Activated CD8-positive, alpha-beta memory T cell treated with anti-CD3 and anti-CD28 coated beads for 48 hours (primary cell): ENCODE data around the gene ABCA6.
"Not testable (repeated sequence)": the region's sequence is repeated elsewhere in the genome, so short reads cannot be mapped to it uniquely, and the experiment has no call there.

Experiments
- DNase-seq, 3 experiments: peaks; one replicate each; pipeline ENCODE4 v3.0.0-alpha.2; 2020; ENCODE audit warnings: low read depth in 2 of 3, low spot score in 2 of 3

The ABCA6 gene, protein sequence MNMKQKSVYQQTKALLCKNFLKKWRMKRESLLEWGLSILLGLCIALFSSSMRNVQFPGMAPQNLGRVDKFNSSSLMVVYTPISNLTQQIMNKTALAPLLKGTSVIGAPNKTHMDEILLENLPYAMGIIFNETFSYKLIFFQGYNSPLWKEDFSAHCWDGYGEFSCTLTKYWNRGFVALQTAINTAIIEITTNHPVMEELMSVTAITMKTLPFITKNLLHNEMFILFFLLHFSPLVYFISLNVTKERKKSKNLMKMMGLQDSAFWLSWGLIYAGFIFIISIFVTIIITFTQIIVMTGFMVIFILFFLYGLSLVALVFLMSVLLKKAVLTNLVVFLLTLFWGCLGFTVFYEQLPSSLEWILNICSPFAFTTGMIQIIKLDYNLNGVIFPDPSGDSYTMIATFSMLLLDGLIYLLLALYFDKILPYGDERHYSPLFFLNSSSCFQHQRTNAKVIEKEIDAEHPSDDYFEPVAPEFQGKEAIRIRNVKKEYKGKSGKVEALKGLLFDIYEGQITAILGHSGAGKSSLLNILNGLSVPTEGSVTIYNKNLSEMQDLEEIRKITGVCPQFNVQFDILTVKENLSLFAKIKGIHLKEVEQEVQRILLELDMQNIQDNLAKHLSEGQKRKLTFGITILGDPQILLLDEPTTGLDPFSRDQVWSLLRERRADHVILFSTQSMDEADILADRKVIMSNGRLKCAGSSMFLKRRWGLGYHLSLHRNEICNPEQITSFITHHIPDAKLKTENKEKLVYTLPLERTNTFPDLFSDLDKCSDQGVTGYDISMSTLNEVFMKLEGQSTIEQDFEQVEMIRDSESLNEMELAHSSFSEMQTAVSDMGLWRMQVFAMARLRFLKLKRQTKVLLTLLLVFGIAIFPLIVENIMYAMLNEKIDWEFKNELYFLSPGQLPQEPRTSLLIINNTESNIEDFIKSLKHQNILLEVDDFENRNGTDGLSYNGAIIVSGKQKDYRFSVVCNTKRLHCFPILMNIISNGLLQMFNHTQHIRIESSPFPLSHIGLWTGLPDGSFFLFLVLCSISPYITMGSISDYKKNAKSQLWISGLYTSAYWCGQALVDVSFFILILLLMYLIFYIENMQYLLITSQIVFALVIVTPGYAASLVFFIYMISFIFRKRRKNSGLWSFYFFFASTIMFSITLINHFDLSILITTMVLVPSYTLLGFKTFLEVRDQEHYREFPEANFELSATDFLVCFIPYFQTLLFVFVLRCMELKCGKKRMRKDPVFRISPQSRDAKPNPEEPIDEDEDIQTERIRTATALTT (N-terminal part only)

GRCh38 chr17:69141431-69142174 lies at the start of gene ABCA6:
Gene ABCA6, minus strand, starts transcription at chr17:69141895. Its CDS starts 1,192 bp downstream, at chr17:69140703.
- DNase-seq = no peak

GRCh38 chr17:69188796-69189195 lies 47.1 kb upstream of the ABCA6 start:
- no peak for DNase-seq

DNA sequence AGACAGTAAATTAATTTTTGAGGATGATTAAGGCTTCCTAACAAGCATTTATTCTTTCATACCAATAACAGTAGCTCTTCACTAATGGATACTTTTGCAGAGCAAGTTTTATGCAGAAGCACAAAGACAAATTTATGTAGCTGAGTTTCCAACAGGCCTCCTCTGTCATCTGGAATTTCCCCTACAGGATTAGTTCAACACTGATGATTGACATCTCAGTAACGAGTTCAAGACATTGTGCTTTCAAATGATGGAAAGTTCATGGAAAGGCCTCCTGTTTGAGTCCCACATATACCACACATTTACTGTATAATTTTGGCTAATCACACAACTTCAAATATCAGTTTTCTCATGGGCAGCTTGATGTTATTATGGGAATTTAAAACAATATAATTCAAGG lies 46.4 kb upstream of the ABCA6 start:
- no peak for DNase-seq

- DNase-seq = no peak
These were observed 45.6 kb upstream of the ABCA6 start for GRCh38 chr17:69187294-69187693.

GRCh38 chr17:69179227-69179952 lies 37.7 kb upstream of the ABCA6 start:
- DNase-seq = no peak

DNA sequence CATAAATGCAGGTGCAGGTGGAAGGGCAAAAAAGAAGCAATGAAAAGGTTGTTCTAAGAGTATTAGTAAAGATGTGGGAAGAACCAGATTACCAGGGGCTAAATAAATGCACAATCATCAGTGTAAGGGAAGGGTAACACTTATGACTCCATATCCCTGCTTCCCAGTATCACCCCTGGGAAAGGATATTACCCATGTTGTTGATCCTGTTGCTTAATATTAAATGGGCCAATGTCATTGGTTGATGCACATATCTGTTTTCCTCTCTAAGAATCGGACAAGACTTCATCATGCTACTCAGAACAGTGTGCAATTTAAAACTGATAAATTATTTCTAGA lies 34.7 kb upstream of the ABCA6 start:
- DNase-seq = no peak

GRCh38 chr17:69175625-69176456 lies 34.1 kb upstream of the ABCA6 start:
- DNase-seq = no peak

GRCh38 chr17:69175262-69175624 lies 33.5 kb upstream of the ABCA6 start:
- DNase-seq = no peak

DNA sequence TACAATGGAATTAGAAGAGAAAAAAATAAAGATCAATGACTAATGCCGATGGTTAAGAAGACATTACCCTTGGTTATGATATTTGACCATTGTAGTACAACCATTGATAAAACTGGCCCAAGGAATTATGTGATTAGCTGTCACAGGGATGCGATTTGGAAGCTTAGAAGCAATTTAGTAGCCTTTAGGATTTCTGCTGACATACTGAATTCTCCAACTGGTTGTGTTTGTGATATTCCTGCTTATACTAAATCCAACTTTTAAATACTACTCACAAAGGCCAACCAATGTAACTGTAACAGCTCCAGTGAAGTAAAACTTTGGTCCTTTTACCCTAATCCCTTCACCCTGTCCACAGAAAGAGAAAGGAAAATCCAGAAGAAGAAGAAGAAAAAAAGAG lies 31.4 kb upstream of the ABCA6 start:
- DNase-seq = no peak

GRCh38 chr17:69170377-69170776 lies 28.7 kb upstream of the ABCA6 start:
- no peak for DNase-seq

GRCh38 chr17:69168642-69169041 lies 26.9 kb upstream of the ABCA6 start:
- DNase-seq = not testable (repeated sequence)

- no peak for DNase-seq
These were observed 25.3 kb upstream of the ABCA6 start for GRCh38 chr17:69166957-69167356.

DNA sequence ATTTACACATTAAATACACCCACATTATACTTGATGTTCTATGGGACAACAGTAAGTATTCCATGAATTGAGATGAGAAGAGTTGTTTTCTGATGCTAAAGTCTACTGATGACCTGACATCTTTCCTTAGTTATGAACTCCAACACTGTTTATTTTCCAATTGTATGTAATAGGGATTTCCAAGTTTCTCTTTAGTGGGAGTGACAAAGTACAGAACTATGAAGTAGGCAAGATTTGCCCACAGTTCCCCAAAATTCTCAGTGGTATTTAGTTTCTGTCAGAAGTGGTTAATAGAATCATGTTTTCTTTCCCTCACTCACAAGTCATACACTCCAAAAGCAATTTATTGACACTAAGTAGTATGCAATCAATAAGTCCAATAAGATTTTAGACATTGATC lies 22.5 kb upstream of the ABCA6 start:
- DNase-seq = no peak

DNA sequence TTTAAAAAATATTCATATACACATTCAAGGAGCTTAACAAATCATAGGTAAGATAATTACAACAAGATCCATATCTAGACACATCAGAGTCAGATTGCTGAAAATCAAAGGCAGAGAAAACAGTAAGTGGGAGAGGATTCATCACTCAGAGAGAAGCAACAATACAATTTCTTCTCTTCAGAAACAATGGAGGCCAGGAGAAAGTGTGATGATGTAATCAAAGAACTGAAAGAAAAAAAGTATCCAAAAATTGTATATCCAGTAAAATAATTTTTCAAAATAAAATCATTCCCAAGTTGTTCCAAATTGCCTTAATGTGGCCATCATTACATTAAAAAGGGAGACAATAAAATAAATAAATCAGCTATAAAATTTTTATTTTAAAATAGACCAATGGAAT lies 17.7 kb upstream of the ABCA6 start:
- DNase-seq = no peak

- no peak for DNase-seq
These were observed 12.6 kb upstream of the ABCA6 start for GRCh38 chr17:69154267-69154666.

- no peak for DNase-seq
These were observed 8.6 kb upstream of the ABCA6 start for GRCh38 chr17:69150333-69150732.

- no peak for DNase-seq
These were observed 5.8 kb upstream of the ABCA6 start for GRCh38 chr17:69147460-69147859.

GRCh38 chr17:69144331-69145255 lies 2.9 kb upstream of the ABCA6 start:
- no peak for DNase-seq
